OCI-LY7 (cell line): Measurements from ENCODE around the gene POC1A. TPM values are rescaled to one million over a fixed set of nuclear protein-coding genes. Genes with fewer than 3 reads are reported as not detected.

Experiments used
- BruUV-seq: library from RNA; stranded (reverse); fragments of 400-500 nt; replicated peaks from 2 replicates; lab custom pipeline; 2021; lab: Mats Ljungman, UMichigan
- CTCF ChIA-PET: fragments of 300-600 bp; sonication (Branson Sonifier 250); formaldehyde crosslinking; loops from one replicate; lab custom pipeline; 2022; ENCODE audit warnings: antibody characterized with exemption; ENCODE audit not compliant: unreplicated experiment; lab: Charles Lee
- POLR2A ChIA-PET: fragments of 300-600 bp; sonication (Branson Sonifier 250); formaldehyde crosslinking; loops from one replicate; lab custom pipeline; 2022; ENCODE audit warnings: antibody characterized with exemption; lab: Charles Lee
- DNase-seq: peaks from one replicate; pipeline ENCODE4 v3.0.0-alpha.2; 2015; ENCODE audit warnings: low spot score
- H2AFZ ChIP-seq: fragments of 200-600 bp; sonication (generic), shearing (Covaris generic); 2 replicates; pipeline ENCODE4 v1.6.1; 2014; ENCODE audit warnings: mild to moderate bottlenecking, antibody characterized with exemption, low read length, moderate library complexity
- H3K27ac ChIP-seq: fragments of 200-600 bp; sonication (generic); 2 replicates; pipeline ENCODE4 v1.5.1; 2014; ENCODE audit warnings: mixed run types, low read depth, mild to moderate bottlenecking, moderate library complexity, low read length, inconsistent platforms; ENCODE audit not compliant: poor library complexity, severe bottlenecking
- H3K36me3 ChIP-seq: fragments of 200-600 bp; sonication (generic); 2 replicates; pipeline ENCODE4 v1.6.1; 2014; ENCODE audit warnings: mild to moderate bottlenecking, antibody characterized with exemption, low read length, moderate library complexity, mixed read lengths; ENCODE audit not compliant: insufficient read depth
- H3K4me1 ChIP-seq: fragments of 200-600 bp; sonication (generic); 2 replicates; pipeline ENCODE4 v1.5.1; 2014; ENCODE audit warnings: mild to moderate bottlenecking, low read length; ENCODE audit not compliant: insufficient read depth, poor library complexity, severe bottlenecking
- H3K4me2 ChIP-seq: fragments of 200-600 bp; sonication (generic); 2 replicates; pipeline ENCODE4 v1.6.1; 2014; ENCODE audit warnings: mild to moderate bottlenecking, low read length
- H3K4me3 ChIP-seq: fragments of 200-600 bp; sonication (generic); 2 replicates; pipeline ENCODE4 v1.5.1; 2014; ENCODE audit warnings: mild to moderate bottlenecking, low read depth, low read length; ENCODE audit not compliant: poor library complexity, severe bottlenecking
- H3K79me2 ChIP-seq: fragments of 200-600 bp; sonication (generic); 2 replicates; pipeline ENCODE4 v1.6.1; 2016; ENCODE audit warnings: low read depth, mild to moderate bottlenecking, low read length, moderate library complexity, mixed read lengths; ENCODE audit not compliant: insufficient read depth
- H3K9me2 ChIP-seq: fragments of 200-600 bp; sonication (generic); 2 replicates; pipeline ENCODE4 v1.6.1; 2016; ENCODE audit warnings: mild to moderate bottlenecking, low read length, mixed read lengths; ENCODE audit not compliant: insufficient read depth
- H3K9me3 ChIP-seq: fragments of 200-600 bp; sonication (generic); 2 replicates; pipeline ENCODE4 v1.6.1; 2014; ENCODE audit warnings: mild to moderate bottlenecking, mixed run types, low read length, mixed read lengths
- H4K20me1 ChIP-seq: fragments of 200-600 bp; sonication (generic); 2 replicates; pipeline ENCODE4 v1.6.1; 2014; ENCODE audit warnings: mild to moderate bottlenecking, antibody characterized with exemption, low read length, moderate library complexity, mixed read lengths; ENCODE audit not compliant: insufficient read depth
- EZH2phosphoT487 ChIP-seq: fragments of 200-600 bp; sonication (generic); IDR thresholded peaks from 2 replicates; pipeline ENCODE4 v1.6.1; 2018; ENCODE audit warnings: low read depth, borderline replicate concordance, mild to moderate bottlenecking, mixed run types, antibody characterized with exemption, low read length, moderate library complexity, mixed read lengths
- intact Hi-C: fragments of 100-400 bp; cut with micrococcal nuclease; formaldehyde crosslinking; loops from one replicate; pipeline ENCODE4 v1.10.0; 2022; ENCODE audit not compliant: unreplicated experiment
- total RNA-seq, 2 experiments: library from RNA; depleted of rRNA in 1 of 2; stranded (reverse); fragments of >200 nt in 1 of 2; shearing (Covaris generic) in 1 of 2; gene quantifications; 2 replicates each; pipeline ENCODE4 v1.2.3, GENCODE V29; 2014 to 2022
- TF ChIP-seq, protein P1 (sequence below): fragments of 200-600 bp; sonication (generic); conservative IDR thresholded peaks from 2 replicates; pipeline ENCODE4 v1.5.1; 2014; ENCODE audit warnings: mild to moderate bottlenecking, antibody characterized with exemption, low read length, moderate library complexity, mixed read lengths

POC1A gene
- total RNA-seq, 2 experiments from 2014 or later, result 40.0 to 41.0 TPM

DNA sequence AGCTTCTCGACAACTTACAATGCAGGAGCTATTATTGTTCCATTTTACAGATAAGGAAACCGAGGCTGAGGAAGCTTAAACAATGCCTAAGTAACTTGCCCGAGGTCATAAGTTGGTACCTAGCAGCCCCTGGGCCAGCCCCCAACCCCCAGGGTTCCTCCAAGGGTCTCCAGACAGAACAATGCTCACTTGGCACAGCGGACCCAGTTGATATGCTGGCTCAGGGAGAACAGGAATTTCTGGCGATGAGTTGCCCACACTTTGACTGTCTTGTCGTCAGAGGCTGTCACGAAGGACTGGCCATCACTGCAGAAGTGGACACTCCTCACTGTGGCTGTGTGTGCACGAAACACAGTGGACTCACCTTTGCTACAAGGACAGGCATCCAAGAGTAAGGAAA lies 5.2 kb downstream of the POC1A start:
- CTCF ChIA-PET, result interaction anchor here (1.0 kb wide), 1 partner anchor 108 kb away, joined by 3 read pairs; no protein-coding TSS in a partner anchor

DNA sequence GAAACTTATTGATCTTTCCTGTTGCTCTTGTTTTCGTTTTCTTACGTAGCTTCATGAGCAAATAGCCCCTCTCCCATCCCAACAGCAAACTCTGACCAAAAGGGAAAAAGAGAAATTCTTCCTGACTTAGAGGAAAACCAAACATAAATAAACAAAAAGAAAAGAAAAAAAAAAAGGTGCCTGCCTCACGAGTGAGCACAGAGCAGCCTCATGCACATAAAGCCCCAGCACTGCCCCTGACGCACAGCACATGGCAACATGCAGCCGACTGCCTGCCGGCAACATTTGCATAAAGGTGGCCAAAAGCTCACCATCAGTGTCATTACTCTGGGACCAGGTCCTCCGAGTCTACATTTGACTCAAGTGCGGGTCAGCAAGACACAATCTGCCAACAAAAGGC lies 6.4 kb downstream of the POC1A start:
- Histone ChIP-seq H3K9me2 (no peaks in the 10 kb centered on the region), H2AFZ (no peak overlapping the region), H3K27ac (no peak overlapping the region), H3K4me1 (peaks cover 3% of the 10 kb centered on the region), H3K4me3 (no peak overlapping the region), H3K4me2 (no peak overlapping the region), H3K79me2 (peaks cover 5% of the 10 kb centered on the region; the same call in 1 of the 2 replicates), H4K20me1 (no peaks in the 10 kb centered on the region), H3K36me3 (peaks cover 88% of the 10 kb centered on the region), H3K9me3 (no peaks in the 10 kb centered on the region)
- BruUV-seq, result no TSS peak
- DNase-seq, result no peak
- no peak for TF ChIP-seq EZH2phosphoT487
- TF ChIP-seq, protein P1, sequence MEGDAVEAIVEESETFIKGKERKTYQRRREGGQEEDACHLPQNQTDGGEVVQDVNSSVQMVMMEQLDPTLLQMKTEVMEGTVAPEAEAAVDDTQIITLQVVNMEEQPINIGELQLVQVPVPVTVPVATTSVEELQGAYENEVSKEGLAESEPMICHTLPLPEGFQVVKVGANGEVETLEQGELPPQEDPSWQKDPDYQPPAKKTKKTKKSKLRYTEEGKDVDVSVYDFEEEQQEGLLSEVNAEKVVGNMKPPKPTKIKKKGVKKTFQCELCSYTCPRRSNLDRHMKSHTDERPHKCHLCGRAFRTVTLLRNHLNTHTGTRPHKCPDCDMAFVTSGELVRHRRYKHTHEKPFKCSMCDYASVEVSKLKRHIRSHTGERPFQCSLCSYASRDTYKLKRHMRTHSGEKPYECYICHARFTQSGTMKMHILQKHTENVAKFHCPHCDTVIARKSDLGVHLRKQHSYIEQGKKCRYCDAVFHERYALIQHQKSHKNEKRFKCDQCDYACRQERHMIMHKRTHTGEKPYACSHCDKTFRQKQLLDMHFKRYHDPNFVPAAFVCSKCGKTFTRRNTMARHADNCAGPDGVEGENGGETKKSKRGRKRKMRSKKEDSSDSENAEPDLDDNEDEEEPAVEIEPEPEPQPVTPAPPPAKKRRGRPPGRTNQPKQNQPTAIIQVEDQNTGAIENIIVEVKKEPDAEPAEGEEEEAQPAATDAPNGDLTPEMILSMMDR, result no peak
- POLR2A ChIA-PET, result interaction anchor here (1.1 kb wide), 1 partner anchor 20 kb away, joined by 4 read pairs; no protein-coding TSS in a partner anchor
- CTCF ChIA-PET, result no interaction called here
- intact Hi-C loops, result no loop called here

More for the DNA sequence above, 5.2 kb downstream of the POC1A start:
- Histone ChIP-seq H3K79me2 (peaks cover 17% of the 10 kb centered on the region; the same call in 1 of the 2 replicates), H3K4me3 (no peak overlapping the region), H3K4me2 (no peak overlapping the region), H3K36me3 (peaks cover 76% of the 10 kb centered on the region), H3K9me2 (no peaks in the 10 kb centered on the region), H3K9me3 (no peaks in the 10 kb centered on the region), H4K20me1 (no peaks in the 10 kb centered on the region), H3K4me1 (peaks cover 9% of the 10 kb centered on the region), H3K27ac (no peak overlapping the region), H2AFZ (no peak overlapping the region)
- POLR2A ChIA-PET, result interaction anchor here (0.6 kb wide), 1 partner anchor 552 kb away, joined by 3 read pairs; no protein-coding TSS in a partner anchor
- BruUV-seq, result no TSS peak
- DNase-seq, result no peak
- intact Hi-C loops, result no loop called here
- TF ChIP-seq, protein P1, result no peak
- no peak for TF ChIP-seq EZH2phosphoT487

DNA sequence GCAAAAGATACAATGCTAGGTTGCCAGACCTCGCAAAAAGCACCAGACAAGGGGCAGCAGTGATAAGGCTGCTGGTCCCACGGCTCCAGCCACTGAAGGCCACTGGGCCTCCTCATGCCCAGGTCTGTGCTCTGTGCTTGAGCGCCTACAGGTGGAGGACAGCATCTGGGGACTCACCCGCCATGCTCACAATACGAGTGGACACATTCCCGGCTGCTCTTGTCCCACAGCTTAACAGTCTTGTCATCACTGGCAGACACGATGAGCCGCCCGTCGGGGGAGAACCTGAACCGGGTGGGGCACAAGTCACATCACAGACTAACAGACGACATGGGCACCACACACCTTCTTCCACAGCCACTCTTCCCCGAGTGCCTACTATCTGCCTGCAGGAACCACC lies 7.4 kb downstream of the POC1A start:
- Histone ChIP-seq H3K27ac (no peak overlapping the region), H3K79me2 (no peaks in the 10 kb centered on the region), H4K20me1 (no peaks in the 10 kb centered on the region), H3K4me2 (no peak overlapping the region), H3K9me3 (no peaks in the 10 kb centered on the region), H3K4me1 (no peaks in the 10 kb centered on the region), H3K4me3 (no peak overlapping the region), H2AFZ (no peak overlapping the region), H3K9me2 (no peaks in the 10 kb centered on the region), H3K36me3 (peaks cover 94% of the 10 kb centered on the region)
- intact Hi-C loops, result no loop called here
- TF ChIP-seq EZH2phosphoT487, result no peak
- TF ChIP-seq, protein P1, result no peak
- ChIA-PET POLR2A (no interaction called here), CTCF (no interaction called here)
- BruUV-seq, result no TSS peak
- no peak for DNase-seq
